Measurements from ENCODE around the gene LHPP. TPM values are rescaled to one million over a fixed set of nuclear protein-coding genes. Genes with fewer than 3 reads are reported as not detected.

The LHPP gene
- total RNA-seq, 4 donors from 2014 or later = 34.2 to 76.7 (median 38.2) TPM

GRCh38 chr10:124597846-124598165 is 136.2 kb downstream of the LHPP start:
- Histone ChIP-seq H3K36me3 (no peaks in the 10 kb centered on the region), H3K27me3 (no peaks in the 10 kb centered on the region), H3K9me3 (no peaks in the 10 kb centered on the region), H3K4me1 (peaks cover 0 to 26% (median 2%) of the 10 kb centered on the region in 4 donors), H3K27ac (peak overlapping the region in 1 of 4 donors; percentile 25), H3K4me3 (no peak overlapping the region)
- no peak for TF ChIP-seq CTCF (IDR thresholded peaks at IDR 0.05)
- no peak for TF ChIP-seq POLR2A (IDR thresholded peaks at IDR 0.05)
- DNase-seq = no peak

DNA sequence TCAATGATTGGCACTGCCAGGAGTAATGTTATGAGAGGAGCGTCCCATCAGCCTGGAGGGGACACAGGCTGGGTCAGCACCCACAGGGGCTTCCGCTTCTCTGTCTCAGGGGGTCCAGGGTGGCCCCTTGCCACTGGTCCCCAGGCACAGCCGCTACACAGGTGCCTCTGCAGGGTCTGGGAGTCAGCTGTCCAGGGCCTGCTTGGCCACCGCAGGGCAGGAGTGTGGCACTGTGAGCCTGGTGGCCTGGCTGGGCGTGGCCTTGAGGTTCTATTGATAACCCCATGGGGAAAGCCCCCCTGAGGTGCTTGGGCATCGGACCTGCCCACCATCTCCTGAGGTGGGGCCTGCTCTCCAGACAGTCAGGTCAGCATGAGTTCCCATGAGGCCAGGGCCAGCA is 136.6 kb downstream of the LHPP start:
- Histone ChIP-seq H3K36me3 (no peaks in the 10 kb centered on the region), H3K27me3 (no peaks in the 10 kb centered on the region), H3K4me1 (peaks cover 0 to 30% (median 2%) of the 10 kb centered on the region in 4 donors), H3K4me3 (no peak overlapping the region), H3K9me3 (no peaks in the 10 kb centered on the region), H3K27ac (peak overlapping the region in 1 of 4 donors; percentile 25)
- TF ChIP-seq POLR2A (IDR thresholded peaks at IDR 0.05) (no peak), CTCF (IDR thresholded peaks at IDR 0.05) (no peak)
- no peak for DNase-seq

- H3K36me3 ChIP-seq = no peaks in the 10 kb centered on the region
- H3K4me1 ChIP-seq = peaks cover 0 to 35% (median 2%) of the 10 kb centered on the region in 4 donors
- no peak overlapping the region for H3K4me3 ChIP-seq
- TF ChIP-seq CTCF (IDR thresholded peaks at IDR 0.05) (no peak), POLR2A (IDR thresholded peaks at IDR 0.05) (no peak)
- DNase-seq = no peak
- H3K9me3 ChIP-seq = no peaks in the 10 kb centered on the region
- no peaks in the 10 kb centered on the region for H3K27me3 ChIP-seq
- no peak overlapping the region for H3K27ac ChIP-seq
Observed at GRCh38 chr10:124598773-124599587, 137.4 kb downstream of the LHPP start.

DNA sequence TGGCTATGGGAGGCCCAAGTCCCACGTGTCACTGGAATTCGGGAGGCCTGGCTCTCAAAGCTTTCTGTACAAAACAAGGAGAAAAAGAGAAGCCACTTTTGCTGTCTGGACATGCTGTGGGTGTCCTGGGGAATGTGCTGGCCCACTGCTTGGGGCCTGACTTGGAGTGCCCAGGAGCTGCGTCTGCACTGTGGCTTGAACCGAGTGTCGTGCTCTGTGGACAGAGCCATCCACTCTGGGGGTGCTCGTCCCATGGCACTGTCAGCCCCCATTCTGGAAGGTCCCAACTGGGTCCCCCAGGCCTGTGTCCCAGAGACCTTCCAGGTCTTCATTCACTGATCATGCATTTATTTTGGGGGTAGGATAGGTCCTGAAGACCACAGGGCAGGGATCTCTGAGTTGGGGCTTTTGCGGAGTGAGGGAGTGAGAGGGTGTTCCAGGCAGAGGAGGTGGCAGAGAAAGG is 138.0 kb downstream of the LHPP start:
- H3K9me3 ChIP-seq = no peaks in the 10 kb centered on the region
- TF ChIP-seq CTCF (IDR thresholded peaks at IDR 0.05) = no peak
- TF ChIP-seq POLR2A (IDR thresholded peaks at IDR 0.05) = no peak
- no peak for DNase-seq

DNA sequence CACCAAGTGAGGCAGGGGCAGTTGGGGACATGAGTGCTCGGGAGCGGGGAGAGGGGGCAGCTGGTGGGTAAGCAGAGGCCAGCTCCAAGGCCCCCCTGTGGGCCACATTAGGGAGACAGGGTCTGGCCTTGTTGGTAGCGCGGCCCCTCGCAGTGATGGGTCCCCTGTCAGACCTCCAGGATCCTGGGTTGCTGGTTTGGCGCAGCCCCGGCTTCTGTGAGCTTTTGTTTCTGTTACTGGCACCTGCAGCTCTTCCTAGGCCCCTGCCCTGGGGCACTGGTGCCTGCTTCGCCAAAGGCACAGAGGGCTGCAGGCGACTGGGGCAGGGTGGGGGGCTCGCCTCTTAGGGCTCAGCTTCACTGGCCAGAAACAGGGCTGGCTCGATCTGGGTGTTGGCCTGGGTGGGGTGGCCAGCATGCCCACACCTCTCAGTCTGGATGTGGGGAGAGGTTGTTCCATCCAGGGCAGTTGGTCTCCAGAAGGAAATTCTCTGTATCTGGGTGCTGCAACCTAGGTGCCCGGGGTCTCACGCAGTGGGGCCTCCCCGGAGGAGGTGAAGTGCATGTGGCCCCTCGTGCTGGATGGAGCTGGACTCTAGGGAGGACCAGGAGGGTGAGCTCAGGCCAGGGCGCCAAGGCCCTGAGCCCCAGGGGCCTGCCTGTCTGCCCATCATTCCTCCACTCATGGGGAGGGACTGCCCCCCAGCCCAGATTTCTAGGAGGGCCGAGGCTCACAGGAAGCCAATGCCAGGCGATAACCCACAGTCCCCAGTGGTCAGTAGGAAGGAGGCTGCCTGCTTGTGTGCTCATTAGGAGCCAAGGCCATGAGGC is 138.6 kb downstream of the LHPP start:
- DNase-seq = no peak
- Histone ChIP-seq H3K4me1 (peaks cover 0 to 35% (median 2%) of the 10 kb centered on the region in 4 donors), H3K27ac (peak overlapping the region in 1 of 4 donors; percentile 73), H3K4me3 (no peak overlapping the region), H3K27me3 (no peaks in the 10 kb centered on the region), H3K36me3 (no peaks in the 10 kb centered on the region), H3K9me3 (no peaks in the 10 kb centered on the region)
- no peak for TF ChIP-seq CTCF (IDR thresholded peaks at IDR 0.05)
- TF ChIP-seq POLR2A (IDR thresholded peaks at IDR 0.05) = no peak

More for the DNA sequence above, 138.0 kb downstream of the LHPP start:
- Histone ChIP-seq H3K36me3 (no peaks in the 10 kb centered on the region), H3K4me3 (no peak overlapping the region), H3K27ac (no peak overlapping the region), H3K27me3 (no peaks in the 10 kb centered on the region), H3K4me1 (peaks cover 0 to 35% (median 2%) of the 10 kb centered on the region in 4 donors)

All from Peyer's patch (tissue), 4 donors.